ENCODE measurements around the gene TNRC6B. TPM values are rescaled to one million over a fixed set of nuclear protein-coding genes. Genes with fewer than 3 reads are reported as not detected.

TNRC6B gene
- total and polyA plus RNA-seq, 2 experiments from 2014 or later = 46.9 to 87.8 TPM

DNA sequence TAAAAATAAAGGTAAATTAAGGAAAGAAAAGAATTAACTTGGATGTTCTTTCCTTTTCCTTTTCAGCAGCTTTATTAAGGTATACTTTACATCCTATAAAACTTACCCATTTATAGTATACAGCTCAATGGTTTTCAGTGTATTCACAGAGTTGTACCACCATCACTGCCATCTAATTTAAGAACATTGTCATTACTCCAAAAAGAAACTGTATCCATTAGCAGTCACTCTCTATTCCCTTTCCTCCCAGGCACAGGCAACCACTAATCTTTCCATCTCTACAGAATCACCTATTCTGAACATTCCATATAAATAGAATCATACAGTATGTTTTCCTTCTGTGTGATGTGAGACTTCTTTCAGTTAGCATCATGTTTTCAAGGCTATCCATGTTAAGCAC, 38.9 kb upstream of the TNRC6B start:
- Histone ChIP-seq H3K79me2 (replicated peaks; ENCODE audit: insufficient read depth) (no peaks in the 10 kb centered on the region), H3K9me2 (ENCODE audit: insufficient read depth) (no peaks in the 10 kb centered on the region), H2AFZ (no peak overlapping the region), H3K27ac (ENCODE audit: low read depth) (no peak overlapping the region), H4K20me1 (replicated peaks; ENCODE audit: insufficient read depth) (no peaks in the 10 kb centered on the region), H3K4me1 (ENCODE audit: insufficient read depth) (no peaks in the 10 kb centered on the region), H3K4me3 (no peak overlapping the region), H3F3A (replicated peaks; ENCODE audit: low read depth) (no peaks in the 10 kb centered on the region), H3K27me3 (ENCODE audit: insufficient read depth) (no peaks in the 10 kb centered on the region), H3K36me3 (ENCODE audit: insufficient read depth) (no peaks in the 10 kb centered on the region), H3K4me2 (no peak overlapping the region)
- H3K4me3 Mint-ChIP-seq = no peak overlapping the region
- TF ChIP-seq POLR2AphosphoS5 (IDR thresholded peaks at IDR 0.05; ENCODE audit: low read depth) (no peak), CREB1 (CRISPR knock-in tag; IDR thresholded peaks at IDR 0.05; ENCODE audit: low read depth) (no peak), ZNF114 (CRISPR knock-in tag; IDR thresholded peaks at IDR 0.05) (no peak), JUNB (IDR thresholded peaks at IDR 0.05; ENCODE audit: unreplicated experiment) (no peak), ZNF331 (CRISPR knock-in tag; IDR thresholded peaks at IDR 0.05; ENCODE audit: low read depth) (no peak), EZH2 (IDR thresholded peaks at IDR 0.05; ENCODE audit: low read depth, unreplicated experiment) (no peak), STAT1 (IDR thresholded peaks at IDR 0.05; ENCODE audit: unreplicated experiment) (no peak), EZH2phosphoT487 (IDR thresholded peaks at IDR 0.05; ENCODE audit: unreplicated experiment) (no peak), NANOG (IDR thresholded peaks at IDR 0.05; ENCODE audit: borderline replicate concordance) (no peak)
- TF ChIP-seq, protein P1, sequence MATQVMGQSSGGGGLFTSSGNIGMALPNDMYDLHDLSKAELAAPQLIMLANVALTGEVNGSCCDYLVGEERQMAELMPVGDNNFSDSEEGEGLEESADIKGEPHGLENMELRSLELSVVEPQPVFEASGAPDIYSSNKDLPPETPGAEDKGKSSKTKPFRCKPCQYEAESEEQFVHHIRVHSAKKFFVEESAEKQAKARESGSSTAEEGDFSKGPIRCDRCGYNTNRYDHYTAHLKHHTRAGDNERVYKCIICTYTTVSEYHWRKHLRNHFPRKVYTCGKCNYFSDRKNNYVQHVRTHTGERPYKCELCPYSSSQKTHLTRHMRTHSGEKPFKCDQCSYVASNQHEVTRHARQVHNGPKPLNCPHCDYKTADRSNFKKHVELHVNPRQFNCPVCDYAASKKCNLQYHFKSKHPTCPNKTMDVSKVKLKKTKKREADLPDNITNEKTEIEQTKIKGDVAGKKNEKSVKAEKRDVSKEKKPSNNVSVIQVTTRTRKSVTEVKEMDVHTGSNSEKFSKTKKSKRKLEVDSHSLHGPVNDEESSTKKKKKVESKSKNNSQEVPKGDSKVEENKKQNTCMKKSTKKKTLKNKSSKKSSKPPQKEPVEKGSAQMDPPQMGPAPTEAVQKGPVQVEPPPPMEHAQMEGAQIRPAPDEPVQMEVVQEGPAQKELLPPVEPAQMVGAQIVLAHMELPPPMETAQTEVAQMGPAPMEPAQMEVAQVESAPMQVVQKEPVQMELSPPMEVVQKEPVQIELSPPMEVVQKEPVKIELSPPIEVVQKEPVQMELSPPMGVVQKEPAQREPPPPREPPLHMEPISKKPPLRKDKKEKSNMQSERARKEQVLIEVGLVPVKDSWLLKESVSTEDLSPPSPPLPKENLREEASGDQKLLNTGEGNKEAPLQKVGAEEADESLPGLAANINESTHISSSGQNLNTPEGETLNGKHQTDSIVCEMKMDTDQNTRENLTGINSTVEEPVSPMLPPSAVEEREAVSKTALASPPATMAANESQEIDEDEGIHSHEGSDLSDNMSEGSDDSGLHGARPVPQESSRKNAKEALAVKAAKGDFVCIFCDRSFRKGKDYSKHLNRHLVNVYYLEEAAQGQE (IDR thresholded peaks at IDR 0.05; ENCODE audit: unreplicated experiment) = no peak
- TF ChIP-seq, protein P2, sequence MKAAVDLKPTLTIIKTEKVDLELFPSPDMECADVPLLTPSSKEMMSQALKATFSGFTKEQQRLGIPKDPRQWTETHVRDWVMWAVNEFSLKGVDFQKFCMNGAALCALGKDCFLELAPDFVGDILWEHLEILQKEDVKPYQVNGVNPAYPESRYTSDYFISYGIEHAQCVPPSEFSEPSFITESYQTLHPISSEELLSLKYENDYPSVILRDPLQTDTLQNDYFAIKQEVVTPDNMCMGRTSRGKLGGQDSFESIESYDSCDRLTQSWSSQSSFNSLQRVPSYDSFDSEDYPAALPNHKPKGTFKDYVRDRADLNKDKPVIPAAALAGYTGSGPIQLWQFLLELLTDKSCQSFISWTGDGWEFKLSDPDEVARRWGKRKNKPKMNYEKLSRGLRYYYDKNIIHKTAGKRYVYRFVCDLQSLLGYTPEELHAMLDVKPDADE (IDR thresholded peaks at IDR 0.05) = no peak
- TF ChIP-seq, protein P3, sequence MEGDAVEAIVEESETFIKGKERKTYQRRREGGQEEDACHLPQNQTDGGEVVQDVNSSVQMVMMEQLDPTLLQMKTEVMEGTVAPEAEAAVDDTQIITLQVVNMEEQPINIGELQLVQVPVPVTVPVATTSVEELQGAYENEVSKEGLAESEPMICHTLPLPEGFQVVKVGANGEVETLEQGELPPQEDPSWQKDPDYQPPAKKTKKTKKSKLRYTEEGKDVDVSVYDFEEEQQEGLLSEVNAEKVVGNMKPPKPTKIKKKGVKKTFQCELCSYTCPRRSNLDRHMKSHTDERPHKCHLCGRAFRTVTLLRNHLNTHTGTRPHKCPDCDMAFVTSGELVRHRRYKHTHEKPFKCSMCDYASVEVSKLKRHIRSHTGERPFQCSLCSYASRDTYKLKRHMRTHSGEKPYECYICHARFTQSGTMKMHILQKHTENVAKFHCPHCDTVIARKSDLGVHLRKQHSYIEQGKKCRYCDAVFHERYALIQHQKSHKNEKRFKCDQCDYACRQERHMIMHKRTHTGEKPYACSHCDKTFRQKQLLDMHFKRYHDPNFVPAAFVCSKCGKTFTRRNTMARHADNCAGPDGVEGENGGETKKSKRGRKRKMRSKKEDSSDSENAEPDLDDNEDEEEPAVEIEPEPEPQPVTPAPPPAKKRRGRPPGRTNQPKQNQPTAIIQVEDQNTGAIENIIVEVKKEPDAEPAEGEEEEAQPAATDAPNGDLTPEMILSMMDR (conservative IDR thresholded peaks at IDR 0.05; ENCODE audit: low read depth in 2 of 2) = no peak
- TF ChIP-seq, protein P4, sequence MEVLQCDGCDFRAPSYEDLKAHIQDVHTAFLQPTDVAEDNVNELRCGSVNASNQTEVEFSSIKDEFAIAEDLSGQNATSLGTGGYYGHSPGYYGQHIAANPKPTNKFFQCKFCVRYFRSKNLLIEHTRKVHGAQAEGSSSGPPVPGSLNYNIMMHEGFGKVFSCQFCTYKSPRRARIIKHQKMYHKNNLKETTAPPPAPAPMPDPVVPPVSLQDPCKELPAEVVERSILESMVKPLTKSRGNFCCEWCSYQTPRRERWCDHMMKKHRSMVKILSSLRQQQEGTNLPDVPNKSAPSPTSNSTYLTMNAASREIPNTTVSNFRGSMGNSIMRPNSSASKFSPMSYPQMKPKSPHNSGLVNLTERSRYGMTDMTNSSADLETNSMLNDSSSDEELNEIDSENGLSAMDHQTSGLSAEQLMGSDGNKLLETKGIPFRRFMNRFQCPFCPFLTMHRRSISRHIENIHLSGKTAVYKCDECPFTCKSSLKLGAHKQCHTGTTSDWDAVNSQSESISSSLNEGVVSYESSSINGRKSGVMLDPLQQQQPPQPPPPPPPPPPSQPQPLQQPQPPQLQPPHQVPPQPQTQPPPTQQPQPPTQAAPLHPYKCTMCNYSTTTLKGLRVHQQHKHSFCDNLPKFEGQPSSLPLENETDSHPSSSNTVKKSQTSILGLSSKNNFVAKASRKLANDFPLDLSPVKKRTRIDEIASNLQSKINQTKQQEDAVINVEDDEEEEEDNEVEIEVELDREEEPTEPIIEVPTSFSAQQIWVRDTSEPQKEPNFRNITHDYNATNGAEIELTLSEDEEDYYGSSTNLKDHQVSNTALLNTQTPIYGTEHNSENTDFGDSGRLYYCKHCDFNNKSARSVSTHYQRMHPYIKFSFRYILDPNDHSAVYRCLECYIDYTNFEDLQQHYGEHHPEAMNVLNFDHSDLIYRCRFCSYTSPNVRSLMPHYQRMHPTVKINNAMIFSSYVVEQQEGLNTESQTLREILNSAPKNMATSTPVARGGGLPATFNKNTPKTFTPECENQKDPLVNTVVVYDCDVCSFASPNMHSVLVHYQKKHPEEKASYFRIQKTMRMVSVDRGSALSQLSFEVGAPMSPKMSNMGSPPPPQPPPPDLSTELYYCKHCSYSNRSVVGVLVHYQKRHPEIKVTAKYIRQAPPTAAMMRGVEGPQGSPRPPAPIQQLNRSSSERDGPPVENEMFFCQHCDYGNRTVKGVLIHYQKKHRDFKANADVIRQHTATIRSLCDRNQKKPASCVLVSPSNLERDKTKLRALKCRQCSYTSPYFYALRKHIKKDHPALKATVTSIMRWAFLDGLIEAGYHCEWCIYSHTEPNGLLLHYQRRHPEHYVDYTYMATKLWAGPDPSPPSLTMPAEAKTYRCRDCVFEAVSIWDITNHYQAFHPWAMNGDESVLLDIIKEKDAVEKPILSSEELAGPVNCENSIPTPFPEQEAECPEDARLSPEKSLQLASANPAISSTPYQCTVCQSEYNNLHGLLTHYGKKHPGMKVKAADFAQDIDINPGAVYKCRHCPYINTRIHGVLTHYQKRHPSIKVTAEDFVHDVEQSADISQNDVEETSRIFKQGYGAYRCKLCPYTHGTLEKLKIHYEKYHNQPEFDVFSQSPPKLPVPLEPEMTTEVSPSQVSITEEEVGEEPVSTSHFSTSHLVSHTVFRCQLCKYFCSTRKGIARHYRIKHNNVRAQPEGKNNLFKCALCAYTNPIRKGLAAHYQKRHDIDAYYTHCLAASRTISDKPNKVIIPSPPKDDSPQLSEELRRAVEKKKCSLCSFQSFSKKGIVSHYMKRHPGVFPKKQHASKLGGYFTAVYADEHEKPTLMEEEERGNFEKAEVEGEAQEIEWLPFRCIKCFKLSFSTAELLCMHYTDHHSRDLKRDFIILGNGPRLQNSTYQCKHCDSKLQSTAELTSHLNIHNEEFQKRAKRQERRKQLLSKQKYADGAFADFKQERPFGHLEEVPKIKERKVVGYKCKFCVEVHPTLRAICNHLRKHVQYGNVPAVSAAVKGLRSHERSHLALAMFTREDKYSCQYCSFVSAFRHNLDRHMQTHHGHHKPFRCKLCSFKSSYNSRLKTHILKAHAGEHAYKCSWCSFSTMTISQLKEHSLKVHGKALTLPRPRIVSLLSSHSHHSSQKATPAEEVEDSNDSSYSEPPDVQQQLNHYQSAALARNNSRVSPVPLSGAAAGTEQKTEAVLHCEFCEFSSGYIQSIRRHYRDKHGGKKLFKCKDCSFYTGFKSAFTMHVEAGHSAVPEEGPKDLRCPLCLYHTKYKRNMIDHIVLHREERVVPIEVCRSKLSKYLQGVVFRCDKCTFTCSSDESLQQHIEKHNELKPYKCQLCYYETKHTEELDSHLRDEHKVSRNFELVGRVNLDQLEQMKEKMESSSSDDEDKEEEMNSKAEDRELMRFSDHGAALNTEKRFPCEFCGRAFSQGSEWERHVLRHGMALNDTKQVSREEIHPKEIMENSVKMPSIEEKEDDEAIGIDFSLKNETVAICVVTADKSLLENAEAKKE (CRISPR knock-in tag; IDR thresholded peaks at IDR 0.05) = no peak
- H3K36me3 Mint-ChIP-seq (ENCODE audit: low read depth) = no peaks in the 10 kb centered on the region
- no peak overlapping the region for H3K27ac Mint-ChIP-seq
- DNase-seq (ENCODE audit: low spot score) (no peak), ATAC-seq (no peak)
- H3K4me1 Mint-ChIP-seq = no peaks in the 10 kb centered on the region
- H3K9me3 Mint-ChIP-seq = no peaks in the 10 kb centered on the region
- peaks cover 2% of the 10 kb centered on the region for H3K27me3 Mint-ChIP-seq (ENCODE audit: insufficient read depth, low read depth, poor library complexity)

All from GM23338 (cell line).